MM.1S (cell line): ENCODE measurements around the gene CELF4.
A peak's percentile ranks its signal among the peaks of the same experiment; 100 is the strongest.

ENCODE experiments used
- DNase-seq: peaks from one replicate; pipeline ENCODE4 v3.0.0-alpha.2; 2015
- H2AFZ ChIP-seq: fragments of 300-600 bp; sonication (generic); 2 replicates; pipeline ENCODE4 v1.6.0; 2016; ENCODE audit warnings: antibody characterized with exemption, low read length
- H3F3A ChIP-seq: fragments of 300-600 bp; sonication (generic); 2 replicates; pipeline ENCODE4 v1.6.1; 2016; ENCODE audit warnings: mild to moderate bottlenecking, antibody characterized with exemption, low read length, moderate library complexity, mixed read lengths; ENCODE audit not compliant: insufficient read depth
- H3K27ac ChIP-seq: fragments of 300-600 bp; sonication (generic); 2 replicates; pipeline ENCODE4 v1.5.1; 2016; ENCODE audit warnings: mild to moderate bottlenecking, low read length
- H3K27me3 ChIP-seq: fragments of 300-600 bp; sonication (generic); replicated peaks from 2 replicates; pipeline ENCODE4 v1.6.0; 2016; ENCODE audit warnings: low read length; ENCODE audit not compliant: insufficient read depth
- H3K36me3 ChIP-seq: fragments of 300-600 bp; sonication (generic); replicated peaks from 2 replicates; pipeline ENCODE4 v1.6.1; 2016; ENCODE audit warnings: mild to moderate bottlenecking, low read length, mixed read lengths; ENCODE audit not compliant: insufficient read depth
- H3K4me1 ChIP-seq: fragments of 300-600 bp; sonication (generic); 2 replicates; pipeline ENCODE4 v1.6.1; 2016; ENCODE audit warnings: low read length, mixed read lengths
- H3K4me2 ChIP-seq: fragments of 300-600 bp; sonication (generic); 2 replicates; pipeline ENCODE4 v1.6.0; 2016; ENCODE audit warnings: low read depth, low read length
- H3K4me3 ChIP-seq: fragments of 300-600 bp; sonication (generic); 2 replicates; pipeline ENCODE4 v1.5.1; 2016; ENCODE audit warnings: low read length, mixed read lengths
- H3K79me2 ChIP-seq: fragments of 300-600 bp; sonication (generic); 2 replicates; pipeline ENCODE4 v1.6.1; 2016; ENCODE audit warnings: mixed run types, low read length, mixed read lengths
- H3K9ac ChIP-seq: fragments of 300-600 bp; sonication (generic); 2 replicates; pipeline ENCODE4 v1.6.1; 2016; ENCODE audit warnings: low read length, mixed read lengths
- H3K9me2 ChIP-seq: fragments of 300-600 bp; sonication (generic); replicated peaks from 2 replicates; pipeline ENCODE4 v1.6.1; 2016; ENCODE audit warnings: mild to moderate bottlenecking, low read length, mixed read lengths; ENCODE audit not compliant: insufficient read depth
- H3K9me3 ChIP-seq: fragments of 300-600 bp; sonication (generic); replicated peaks from 2 replicates; pipeline ENCODE4 v1.6.1; 2016; ENCODE audit warnings: mild to moderate bottlenecking, low read length, mixed read lengths; ENCODE audit not compliant: insufficient read depth
- H4K20me1 ChIP-seq: fragments of 300-600 bp; sonication (generic); 2 replicates; pipeline ENCODE4 v1.6.1; 2016; ENCODE audit warnings: mild to moderate bottlenecking, low read length, moderate library complexity, mixed read lengths; ENCODE audit not compliant: insufficient read depth
- EZH2 ChIP-seq: fragments of 300-600 bp; sonication (generic); optimal IDR thresholded peaks from 2 replicates; pipeline ENCODE3; 2017; ENCODE audit warnings: low read depth, mild to moderate bottlenecking, antibody characterized with exemption, low read length, mixed read lengths
- EZH2phosphoT487 ChIP-seq: fragments of 300-600 bp; sonication (generic); IDR thresholded peaks from 2 replicates; pipeline ENCODE4 v1.6.1; 2018; ENCODE audit warnings: antibody characterized with exemption, low read length
- TF ChIP-seq, protein P1 (sequence below): fragments of 300-600 bp; sonication (generic); IDR thresholded peaks from 2 replicates; pipeline ENCODE4 v1.5.1; 2016; ENCODE audit warnings: antibody characterized with exemption, low read length, mixed read lengths

The CELF4 gene

DNA sequence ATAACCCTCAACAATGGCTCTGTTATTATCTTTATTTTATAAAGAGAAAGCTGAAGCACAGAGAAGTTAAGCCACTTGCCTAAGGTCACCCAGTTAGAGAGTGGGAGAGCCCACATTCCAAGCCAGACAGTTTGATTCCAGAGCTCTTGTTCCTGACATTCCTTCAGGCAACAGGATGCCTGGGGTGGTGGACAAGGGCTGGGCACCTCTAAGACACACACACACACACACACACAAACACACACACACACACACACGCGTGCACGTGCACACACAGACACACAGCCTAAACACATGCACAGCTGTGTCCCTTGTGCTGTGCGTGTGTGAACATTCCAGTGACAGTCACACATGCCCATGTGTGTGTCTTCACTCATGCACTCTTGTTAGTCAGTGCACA, 26.4 kb downstream of the CELF4 start:
- Histone ChIP-seq H2AFZ (no peak overlapping the region), H3K27me3 (peaks cover 8% of the 10 kb centered on the region; the same call in 1 of the 2 replicates), H3K36me3 (no peaks in the 10 kb centered on the region), H3K4me3 (no peak overlapping the region), H3K9ac (no peak overlapping the region), H3K79me2 (no peaks in the 10 kb centered on the region), H3K27ac (no peak overlapping the region), H3K4me1 (no peaks in the 10 kb centered on the region), H4K20me1 (no peaks in the 10 kb centered on the region), H3F3A (no peaks in the 10 kb centered on the region), H3K4me2 (no peak overlapping the region), H3K9me3 (no peaks in the 10 kb centered on the region), H3K9me2 (no peaks in the 10 kb centered on the region)
- TF ChIP-seq, protein P1, sequence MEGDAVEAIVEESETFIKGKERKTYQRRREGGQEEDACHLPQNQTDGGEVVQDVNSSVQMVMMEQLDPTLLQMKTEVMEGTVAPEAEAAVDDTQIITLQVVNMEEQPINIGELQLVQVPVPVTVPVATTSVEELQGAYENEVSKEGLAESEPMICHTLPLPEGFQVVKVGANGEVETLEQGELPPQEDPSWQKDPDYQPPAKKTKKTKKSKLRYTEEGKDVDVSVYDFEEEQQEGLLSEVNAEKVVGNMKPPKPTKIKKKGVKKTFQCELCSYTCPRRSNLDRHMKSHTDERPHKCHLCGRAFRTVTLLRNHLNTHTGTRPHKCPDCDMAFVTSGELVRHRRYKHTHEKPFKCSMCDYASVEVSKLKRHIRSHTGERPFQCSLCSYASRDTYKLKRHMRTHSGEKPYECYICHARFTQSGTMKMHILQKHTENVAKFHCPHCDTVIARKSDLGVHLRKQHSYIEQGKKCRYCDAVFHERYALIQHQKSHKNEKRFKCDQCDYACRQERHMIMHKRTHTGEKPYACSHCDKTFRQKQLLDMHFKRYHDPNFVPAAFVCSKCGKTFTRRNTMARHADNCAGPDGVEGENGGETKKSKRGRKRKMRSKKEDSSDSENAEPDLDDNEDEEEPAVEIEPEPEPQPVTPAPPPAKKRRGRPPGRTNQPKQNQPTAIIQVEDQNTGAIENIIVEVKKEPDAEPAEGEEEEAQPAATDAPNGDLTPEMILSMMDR, result no peak
- no peak for TF ChIP-seq EZH2phosphoT487
- TF ChIP-seq EZH2, result no peak
- no peak for DNase-seq

DNA sequence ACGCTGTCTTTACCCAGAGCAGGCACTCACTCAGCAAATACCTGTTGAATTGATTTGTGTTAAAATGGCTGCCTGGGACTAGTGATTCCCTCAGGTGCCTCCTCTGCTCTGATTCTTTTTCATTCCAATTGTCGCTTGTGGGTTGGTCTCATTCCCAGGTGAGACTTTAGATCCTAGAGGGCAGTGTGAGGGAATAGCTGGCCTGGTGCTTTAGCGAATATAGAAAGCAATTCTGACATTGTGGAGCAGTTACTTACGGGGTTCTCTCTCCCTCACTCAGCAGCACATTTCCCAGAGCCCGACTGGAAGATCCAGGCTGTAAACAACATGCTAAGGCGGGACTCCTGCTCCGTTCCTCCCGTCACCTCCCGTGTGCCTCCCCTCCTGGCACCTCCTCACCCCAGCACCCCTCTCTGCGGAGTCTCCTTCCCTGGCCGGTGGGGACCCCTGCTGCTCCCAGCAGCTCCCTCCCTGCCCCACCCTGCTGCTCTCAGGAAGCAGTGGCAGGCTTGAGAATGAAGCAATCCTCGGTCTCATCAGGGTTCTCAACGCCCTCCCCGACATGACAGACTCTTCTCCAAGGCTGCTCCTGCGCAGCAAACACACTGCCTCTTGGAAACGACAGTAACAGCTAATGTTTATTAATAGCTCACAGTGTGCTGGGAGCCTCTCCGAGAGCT, 26.9 kb downstream of the CELF4 start:
- Histone ChIP-seq H3K79me2 (no peaks in the 10 kb centered on the region), H3K9me2 (no peaks in the 10 kb centered on the region), H3K9me3 (no peaks in the 10 kb centered on the region), H3K4me3 (no peak overlapping the region), H3K9ac (no peak overlapping the region), H3K27me3 (peaks cover 8% of the 10 kb centered on the region; the same call in 1 of the 2 replicates), H3K4me2 (no peak overlapping the region), H2AFZ (no peak overlapping the region), H3K4me1 (no peaks in the 10 kb centered on the region), H3F3A (no peaks in the 10 kb centered on the region), H4K20me1 (no peaks in the 10 kb centered on the region), H3K27ac (no peak overlapping the region), H3K36me3 (no peaks in the 10 kb centered on the region)
- DNase-seq, result no peak
- TF ChIP-seq EZH2phosphoT487 (no peak), EZH2 (no peak)
- TF ChIP-seq, protein P1, result no peak

DNA sequence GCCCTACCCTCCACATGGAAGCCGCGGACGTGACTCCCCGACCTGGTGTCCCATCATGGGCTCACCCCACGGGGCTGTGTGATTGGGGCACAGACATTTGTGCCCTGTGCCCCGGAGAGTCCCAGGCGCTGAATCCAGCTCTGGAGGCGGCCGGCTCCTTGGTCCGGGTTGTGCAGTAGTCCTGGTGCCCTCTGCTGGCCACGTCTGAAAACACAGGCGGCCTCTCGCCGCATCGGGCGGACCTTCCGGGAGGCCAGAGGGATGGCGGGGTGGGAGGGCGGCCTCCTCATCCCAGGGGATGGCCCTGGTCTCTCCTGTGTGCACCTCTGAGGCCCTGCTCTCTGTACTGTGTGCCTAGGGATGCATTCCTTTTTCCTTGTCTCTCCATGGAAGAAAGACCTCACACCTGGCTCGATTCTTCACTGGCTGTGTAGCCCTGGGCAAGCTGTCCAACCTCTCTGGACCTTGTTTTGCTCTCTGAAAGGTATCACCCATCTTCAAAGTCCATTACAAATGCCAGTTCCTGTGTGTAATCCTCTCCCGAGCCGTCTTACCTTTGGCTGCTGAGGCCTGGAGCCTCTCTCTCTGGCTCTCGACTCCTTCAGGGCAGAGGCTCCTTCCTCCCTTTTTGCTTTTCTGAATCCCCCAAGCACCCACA, 27.6 kb downstream of the CELF4 start:
- Histone ChIP-seq H4K20me1 (no peaks in the 10 kb centered on the region), H3K4me3 (no peak overlapping the region), H3K9me3 (no peaks in the 10 kb centered on the region), H3K4me2 (peak overlapping the region; percentile 18; the same call in 1 of the 2 replicates), H3K79me2 (no peaks in the 10 kb centered on the region), H3K27ac (no peak overlapping the region), H3K9ac (no peak overlapping the region), H3K9me2 (no peaks in the 10 kb centered on the region), H3K27me3 (peaks cover 8% of the 10 kb centered on the region; the same call in 1 of the 2 replicates), H2AFZ (no peak overlapping the region), H3K4me1 (no peaks in the 10 kb centered on the region), H3F3A (no peaks in the 10 kb centered on the region), H3K36me3 (no peaks in the 10 kb centered on the region)
- DNase-seq, result peak; percentile 36
- TF ChIP-seq EZH2phosphoT487 (no peak), EZH2 (no peak)
- TF ChIP-seq, protein P1, result peak; percentile 75
